Kidney (tissue), 14 donors: ENCODE measurements around the gene RYR2. TPM values are rescaled to one million over a fixed set of nuclear protein-coding genes. Genes with fewer than 3 reads are reported as not detected.
A peak's percentile ranks its signal among the peaks of the same experiment; 100 is the strongest.

Source experiments
- DNase-seq, 5 donors: peaks; one replicate each; pipeline ENCODE4 v3.0.0-alpha.2; 2013 to 2020
- FAIRE-seq: peaks from 2 replicates; lab custom pipeline; 2012; peaks lifted over from hg19 to GRCh38; lab: Jason Lieb, UNC
- H3K27ac ChIP-seq, 2 donors: one replicate each; pipeline ENCODE4 v1.7.0; 2013; ENCODE audit warnings: low read depth in 2 of 2, low read length in 2 of 2, inconsistent platforms in 1 of 2
- H3K27me3 ChIP-seq: one replicate; pipeline ENCODE4 v1.7.1; 2013; ENCODE audit warnings: low read length, inconsistent platforms; ENCODE audit not compliant: control insufficient read depth, insufficient read depth
- H3K36me3 ChIP-seq, 3 donors: one replicate each; pipeline versions ENCODE4 v1.7.0 to v1.7.1; 2013; ENCODE audit warnings: low read length in 3 of 3, control low read depth in 1 of 3, inconsistent platforms in 1 of 3; ENCODE audit not compliant: insufficient read depth in 3 of 3, control insufficient read depth in 2 of 3
- H3K4me1 ChIP-seq, 3 donors: one replicate each; pipeline versions ENCODE4 v1.7.0 to v1.7.1; 2013; ENCODE audit warnings: low read length in 3 of 3, inconsistent platforms in 1 of 3, low read depth in 1 of 3; ENCODE audit not compliant: control insufficient read depth in 2 of 3, insufficient read depth in 2 of 3
- H3K4me3 ChIP-seq, 3 donors: one replicate each; pipeline versions ENCODE4 v1.7.0 to v1.8.1; 2013; ENCODE audit warnings: low read length in 3 of 3, control low read depth in 1 of 3, inconsistent platforms in 1 of 3
- H3K9ac ChIP-seq, 3 donors: one replicate each; pipeline versions ENCODE4 v1.7.0 to v1.7.1; 2013; ENCODE audit warnings: low read length in 3 of 3, control low read depth in 1 of 3, inconsistent platforms in 1 of 3
- H3K9me3 ChIP-seq, 3 donors: one replicate each; pipeline versions ENCODE4 v1.7.0 to v1.7.1; 2013; ENCODE audit warnings: low read length in 3 of 3, control low read depth in 1 of 3, inconsistent platforms in 1 of 3; ENCODE audit not compliant: control insufficient read depth in 2 of 3, insufficient read depth in 1 of 3
- intact Hi-C: fragments of 100-400 bp; cut with DNase I; formaldehyde crosslinking; loops from one replicate; pipeline ENCODE4 v1.11.1; 2022
- polyA plus RNA-seq: library from polyadenylated mRNA; stranded (reverse); fragments of 350-450 nt; fragmentation: Illumina TruSeq; extraction: RNeasy Lipid Tissue Mini Kit (QIAGEN cat#74804); gene quantifications from one replicate; pipeline ENCODE4 v1.2.3, GENCODE V29; 2014; ENCODE audit warnings: low read depth, low replicate concordance; ENCODE audit not compliant: insufficient read depth
- total RNA-seq: library from RNA; stranded (reverse); fragmentation: NEBNext Ultra II Directional; extraction: Animal tissue kit (Norgen Biotek cat#: 25700); gene quantifications from one replicate; pipeline ENCODE4 v1.2.1, GENCODE V29; 2021
- TF ChIP-seq, protein P1 (sequence below): IDR thresholded peaks from 3 replicates; pipeline ENCODE4 v1.5.1; 2012; ENCODE audit warnings: mild to moderate bottlenecking, moderate library complexity, borderline replicate concordance; ENCODE audit not compliant: insufficient read depth; ENCODE audit errors: extremely low read depth
- donor health status: control.
- donor health status: control.
- donor health status: control.
- donor health status: control.
- donor health status: control.
- donor health status: DM: yes; HTN: yes; CAD: no.
- donor health status: Normal renal cell carcinoma (clear cell type).

Gene RYR2
- total and polyA plus RNA-seq, 2 donors from 2014 or later: 0.28 to 0.60 TPM

DNA sequence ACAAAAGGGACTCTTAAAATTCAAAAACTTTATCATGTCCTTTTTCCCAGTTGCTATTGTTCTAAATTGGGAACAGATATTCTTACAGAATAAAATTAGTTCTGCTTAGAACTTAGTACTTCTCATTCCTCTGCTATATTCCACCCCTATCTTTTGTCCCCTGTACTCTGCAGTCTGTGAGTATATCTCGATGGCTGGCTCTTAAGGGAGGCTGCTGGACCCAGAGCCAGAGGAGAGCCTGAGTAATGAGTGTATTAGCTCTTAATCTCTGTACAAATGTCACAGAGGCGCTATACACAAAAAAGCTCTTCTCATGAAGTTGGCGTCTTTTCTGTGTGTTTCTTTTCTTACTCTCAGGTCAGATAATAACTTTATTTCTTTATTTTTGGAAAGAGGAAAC lies 425.3 kb downstream of the RYR2 start:
- no peaks in the 10 kb centered on the region for H3K36me3 ChIP-seq
- H3K27ac ChIP-seq: no peak overlapping the region
- DNase-seq (no peak), FAIRE-seq (no peak)
- intact Hi-C loops: no loop called here
- H3K4me1 ChIP-seq: no peaks in the 10 kb centered on the region
- H3K4me3 ChIP-seq: no peak overlapping the region
- H3K9me3 ChIP-seq: no peaks in the 10 kb centered on the region
- TF ChIP-seq, protein P1, sequence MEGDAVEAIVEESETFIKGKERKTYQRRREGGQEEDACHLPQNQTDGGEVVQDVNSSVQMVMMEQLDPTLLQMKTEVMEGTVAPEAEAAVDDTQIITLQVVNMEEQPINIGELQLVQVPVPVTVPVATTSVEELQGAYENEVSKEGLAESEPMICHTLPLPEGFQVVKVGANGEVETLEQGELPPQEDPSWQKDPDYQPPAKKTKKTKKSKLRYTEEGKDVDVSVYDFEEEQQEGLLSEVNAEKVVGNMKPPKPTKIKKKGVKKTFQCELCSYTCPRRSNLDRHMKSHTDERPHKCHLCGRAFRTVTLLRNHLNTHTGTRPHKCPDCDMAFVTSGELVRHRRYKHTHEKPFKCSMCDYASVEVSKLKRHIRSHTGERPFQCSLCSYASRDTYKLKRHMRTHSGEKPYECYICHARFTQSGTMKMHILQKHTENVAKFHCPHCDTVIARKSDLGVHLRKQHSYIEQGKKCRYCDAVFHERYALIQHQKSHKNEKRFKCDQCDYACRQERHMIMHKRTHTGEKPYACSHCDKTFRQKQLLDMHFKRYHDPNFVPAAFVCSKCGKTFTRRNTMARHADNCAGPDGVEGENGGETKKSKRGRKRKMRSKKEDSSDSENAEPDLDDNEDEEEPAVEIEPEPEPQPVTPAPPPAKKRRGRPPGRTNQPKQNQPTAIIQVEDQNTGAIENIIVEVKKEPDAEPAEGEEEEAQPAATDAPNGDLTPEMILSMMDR: no peak
- no peak overlapping the region for H3K9ac ChIP-seq
- H3K27me3 ChIP-seq: no peaks in the 10 kb centered on the region

DNA sequence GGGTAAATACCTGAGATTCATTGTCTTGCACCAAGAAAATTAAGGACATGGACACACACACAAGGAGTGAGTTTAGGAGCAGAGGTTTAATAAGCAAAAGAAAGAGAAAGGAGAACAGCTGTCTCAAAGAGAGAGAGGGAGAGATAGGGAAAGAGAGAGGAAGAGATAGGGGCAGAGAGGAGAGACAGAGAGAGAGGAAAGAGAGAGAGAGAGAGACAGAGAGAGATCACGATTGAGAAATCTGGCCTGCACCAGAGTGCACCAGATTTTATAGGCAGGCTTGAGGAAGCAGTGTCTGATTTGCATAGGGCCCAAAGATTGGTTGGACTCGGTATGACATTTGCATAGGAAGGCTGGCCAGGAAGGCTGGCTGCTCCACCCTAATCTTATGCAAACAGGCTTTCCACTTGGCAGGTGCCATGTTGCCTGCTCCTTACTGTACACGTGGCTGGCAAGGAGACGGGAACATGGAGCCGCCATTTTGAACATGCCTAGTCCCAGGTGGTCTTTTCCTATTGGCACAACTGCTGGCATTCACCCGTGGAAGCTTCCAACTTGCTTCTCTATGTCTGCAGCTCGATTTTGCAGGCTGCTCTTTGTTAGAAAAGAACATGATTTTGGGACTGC lies 428.8 kb downstream of the RYR2 start:
- Histone ChIP-seq H3K9ac (no peak overlapping the region), H3K4me3 (no peak overlapping the region), H3K27me3 (no peaks in the 10 kb centered on the region), H3K36me3 (no peaks in the 10 kb centered on the region), H3K9me3 (no peaks in the 10 kb centered on the region), H3K27ac (no peak overlapping the region), H3K4me1 (no peaks in the 10 kb centered on the region)
- TF ChIP-seq, protein P1: no peak
- FAIRE-seq (no peak), DNase-seq (peak in 1 of 5 donors; percentile 3)
- intact Hi-C loops: no loop called here

DNA sequence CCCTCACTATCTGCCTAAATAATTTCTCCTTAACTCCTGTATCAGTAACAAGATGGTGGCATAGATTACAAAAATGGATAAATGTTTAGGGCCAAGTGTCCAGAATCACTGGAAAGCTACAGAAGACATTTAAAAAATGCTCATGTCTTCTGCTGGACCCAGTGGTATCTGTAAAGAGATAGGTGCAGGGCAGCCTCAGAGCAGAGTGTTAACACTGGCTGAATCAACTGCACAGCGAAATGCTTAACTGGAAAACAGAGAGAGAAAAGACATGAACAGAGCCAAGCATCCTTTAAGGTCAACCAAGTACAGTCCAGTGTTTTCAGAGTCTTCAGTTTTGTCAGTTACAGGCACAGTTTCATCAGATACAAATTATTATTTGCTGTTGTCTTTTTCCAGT lies 429.4 kb downstream of the RYR2 start:
- no peak for DNase-seq
- Histone ChIP-seq H3K9ac (no peak overlapping the region), H3K9me3 (no peaks in the 10 kb centered on the region), H3K27ac (no peak overlapping the region), H3K36me3 (no peaks in the 10 kb centered on the region), H3K4me3 (no peak overlapping the region), H3K4me1 (no peaks in the 10 kb centered on the region), H3K27me3 (no peaks in the 10 kb centered on the region)
- TF ChIP-seq, protein P1: no peak
- intact Hi-C loops: no loop called here
- no peak for FAIRE-seq

DNA sequence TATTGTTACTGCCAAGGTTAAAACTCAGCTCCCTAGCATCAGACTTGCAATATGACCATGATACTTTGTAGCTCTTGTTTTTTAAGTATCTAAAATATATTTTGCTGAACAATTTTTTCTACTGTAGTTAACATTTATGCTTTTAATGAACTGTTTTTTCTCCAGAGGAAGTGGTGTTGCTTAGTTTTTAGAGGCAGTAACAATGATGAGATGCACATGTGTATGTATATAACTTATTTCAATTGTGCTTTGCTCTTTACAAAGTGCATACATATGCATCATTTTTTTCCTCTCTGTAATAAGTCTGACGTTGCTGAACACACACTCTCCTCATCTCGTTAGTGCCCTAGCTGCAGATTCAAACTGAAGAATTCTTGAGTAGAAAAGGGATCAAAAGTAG lies 430.0 kb downstream of the RYR2 start:
- Histone ChIP-seq H3K9me3 (no peaks in the 10 kb centered on the region), H3K27ac (no peak overlapping the region), H3K27me3 (no peaks in the 10 kb centered on the region), H3K4me1 (no peaks in the 10 kb centered on the region), H3K36me3 (no peaks in the 10 kb centered on the region), H3K4me3 (no peak overlapping the region), H3K9ac (no peak overlapping the region)
- TF ChIP-seq, protein P1: no peak
- intact Hi-C loops: no loop called here
- FAIRE-seq: no peak
- DNase-seq: peak in 2 of 5 donors; percentile 6 to 62
